Hepatocyte (in vitro differentiated cells): ENCODE data around the gene MRPL37. TPM values are rescaled to one million over a fixed set of nuclear protein-coding genes. Genes with fewer than 3 reads are reported as not detected.

Source experiments
- DNase-seq: peaks from one replicate; pipeline ENCODE4 v3.0.0-alpha.2; 2016; ENCODE audit warnings: low spot score
- H2AFZ ChIP-seq: fragments of 200-600 bp; sonication (generic); 2 replicates; pipeline ENCODE4 v1.6.0; 2016; ENCODE audit warnings: antibody characterized with exemption, mild to moderate bottlenecking
- H3K27ac ChIP-seq: fragments of 200-600 bp; sonication (generic); 2 replicates; pipeline ENCODE4 v1.5.1; 2016; ENCODE audit warnings: mild to moderate bottlenecking
- H3K27me3 ChIP-seq: fragments of 200-600 bp; sonication (generic); 2 replicates; pipeline ENCODE4 v1.6.1; 2016
- H3K36me3 ChIP-seq: fragments of 200-600 bp; sonication (generic); replicated peaks from 2 replicates; pipeline ENCODE4 v1.5.1; 2016; ENCODE audit warnings: low read depth; ENCODE audit not compliant: insufficient read depth
- H3K4me1 ChIP-seq: fragments of 200-600 bp; sonication (generic); 2 replicates; pipeline ENCODE4 v1.5.1; 2016; ENCODE audit warnings: mild to moderate bottlenecking, moderate library complexity; ENCODE audit not compliant: insufficient read depth
- H3K4me2 ChIP-seq: fragments of 200-600 bp; sonication (generic); 2 replicates; pipeline ENCODE4 v1.6.0; 2016
- H3K4me3 ChIP-seq: fragments of 200-600 bp; sonication (generic); 2 replicates; pipeline ENCODE4 v1.5.1; 2016; ENCODE audit warnings: mild to moderate bottlenecking
- H3K79me2 ChIP-seq: fragments of 200-600 bp; sonication (generic); 2 replicates; pipeline ENCODE4 v1.6.0; 2017; ENCODE audit warnings: mild to moderate bottlenecking
- H3K9me2 ChIP-seq: fragments of 200-600 bp; sonication (generic); replicated peaks from 2 replicates; pipeline ENCODE4 v1.6.0; 2017; ENCODE audit warnings: mild to moderate bottlenecking; ENCODE audit not compliant: insufficient read depth
- H3K9me3 ChIP-seq: fragments of 200-600 bp; sonication (generic); 2 replicates; pipeline ENCODE4 v1.5.1; 2016; ENCODE audit warnings: low read depth, mild to moderate bottlenecking
- H4K20me1 ChIP-seq: fragments of 200-600 bp; sonication (generic); 2 replicates; pipeline ENCODE4 v1.6.0; 2016; ENCODE audit warnings: mild to moderate bottlenecking; ENCODE audit not compliant: insufficient read depth, poor library complexity, severe bottlenecking
- CTCF ChIP-seq: fragments of 200-600 bp; sonication (generic); IDR thresholded peaks from 2 replicates; pipeline ENCODE4 v1.5.1; 2016; ENCODE audit warnings: antibody characterized with exemption, mild to moderate bottlenecking; ENCODE audit not compliant: poor library complexity
- EZH2 ChIP-seq: fragments of 200-600 bp; sonication (generic); IDR thresholded peaks from 2 replicates; pipeline ENCODE4 v1.6.1; 2016; ENCODE audit warnings: antibody characterized with exemption, mild to moderate bottlenecking, borderline replicate concordance
- EZH2phosphoT487 ChIP-seq: fragments of 200-600 bp; sonication (generic); IDR thresholded peaks from one replicate; pipeline ENCODE4 v1.6.1; 2018; ENCODE audit warnings: antibody characterized with exemption, mild to moderate bottlenecking, low read depth, moderate library complexity; ENCODE audit not compliant: unreplicated experiment, severe bottlenecking
- WGBS: methylation state at CpG from one replicate; pipeline ENCODE4 v1.1.6; 2016; ENCODE audit warnings: low lambda C conversion rate; ENCODE audit errors: missing lambda C conversion rate; 5-methylcytosine and 5-hydroxymethylcytosine counted together
- polyA plus RNA-seq: library from polyadenylated mRNA; unstranded; fragments of >200 nt; fragmentation: Nextera tagmentation; extraction: Ambion mirVana; gene quantifications from 2 replicates; pipeline ENCODE4 v1.2.1, GENCODE V29; 2016
- total RNA-seq: library from RNA; depleted of rRNA; stranded (reverse); fragments of >200 nt; gene quantifications from 2 replicates; pipeline ENCODE4 v1.2.3, GENCODE V29; 2014

The MRPL37 gene
- total and polyA plus RNA-seq, 2 experiments from 2014 or later = 60.9 to 81.8 TPM

DNA sequence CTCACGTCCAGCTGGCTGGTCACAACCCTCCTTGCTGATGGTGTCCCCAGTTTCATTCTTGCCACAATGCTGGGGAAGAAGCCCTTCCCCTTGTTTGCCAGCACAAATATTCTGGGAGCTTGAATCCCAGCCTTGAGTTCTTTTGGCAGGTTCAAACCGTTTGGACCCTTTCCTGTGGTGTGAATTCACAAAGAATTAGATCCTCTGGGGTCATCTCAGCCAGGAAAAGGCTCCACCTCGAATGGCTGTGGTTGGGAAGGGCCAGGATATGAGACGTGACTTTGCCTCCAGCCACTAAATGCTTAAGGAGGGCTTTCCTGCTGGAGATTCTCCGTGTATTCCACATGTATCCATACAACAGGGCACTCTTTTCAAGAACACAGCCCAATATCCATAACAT, 66.9 kb downstream of the MRPL37 start:
- 93% methylated on average over 5 of the region's 5 CpGs for WGBS
- H4K20me1 ChIP-seq = peaks cover 34% of the 10 kb centered on the region

More for the DNA sequence above, 66.9 kb downstream of the MRPL37 start:
- TF ChIP-seq CTCF (no peak), EZH2phosphoT487 (no peak), EZH2 (no peak)
- Histone ChIP-seq H3K9me3 (no peaks in the 10 kb centered on the region), H3K4me2 (no peak overlapping the region), H3K79me2 (peaks cover 89% of the 10 kb centered on the region), H2AFZ (no peak overlapping the region), H3K9me2 (no peaks in the 10 kb centered on the region), H3K36me3 (no peaks in the 10 kb centered on the region), H3K4me3 (no peak overlapping the region), H3K4me1 (peaks cover 3% of the 10 kb centered on the region), H3K27ac (no peak overlapping the region), H3K27me3 (no peaks in the 10 kb centered on the region)
- DNase-seq = no peak

Other genes with a start within 250 kb of the MRPL37 start
- 0.28 and 1.7 TPM in 2 replicates for gene LDLRAD1, start 182.0 kb upstream of the MRPL37 start, total RNA-seq
- gene LDLRAD1, start 182.0 kb upstream of the MRPL37 start, polyA plus RNA-seq = 0.13 and 0.82 TPM in 2 replicates
- 708 and 714 TPM in 2 replicates for gene TMEM59, start 147.0 kb upstream of the MRPL37 start, total RNA-seq
- gene TMEM59, start 147.0 kb upstream of the MRPL37 start, polyA plus RNA-seq = 1,181 and 1,185 TPM in 2 replicates
- 2.5 and 3.0 TPM in 2 replicates for gene TCEANC2, start 146.6 kb upstream of the MRPL37 start, total RNA-seq
- gene TCEANC2, start 146.6 kb upstream of the MRPL37 start, polyA plus RNA-seq = 3.2 and 3.4 TPM in 2 replicates
- gene CDCP2, start 47.2 kb upstream of the MRPL37 start, total RNA-seq = not detected in 2 replicates
- gene CDCP2, start 47.2 kb upstream of the MRPL37 start, polyA plus RNA-seq = not detected in 2 replicates
- gene CYB5RL, start 137 bp upstream of the MRPL37 start, total RNA-seq = 3.4 and 7.5 TPM in 2 replicates
- gene CYB5RL, start 137 bp upstream of the MRPL37 start, polyA plus RNA-seq = 3.1 and 4.5 TPM in 2 replicates
- gene SSBP3, start 206.2 kb downstream of the MRPL37 start, total RNA-seq = 27.1 and 47.2 TPM in 2 replicates
- gene SSBP3, start 206.2 kb downstream of the MRPL37 start, polyA plus RNA-seq = 23.8 and 25.8 TPM in 2 replicates